ENCODE results near the gene MAGEA9.
"Not testable (repeated sequence)": the region's sequence is repeated elsewhere in the genome, so short reads cannot be mapped to it uniquely, and the experiment has no call there.

The MAGEA9 gene

GRCh38 chrX:149781727-149782126 is at the start of gene MAGEA9:
Gene MAGEA9, plus strand, starts transcription at chrX:149781930. Its CDS starts 4,281 bp downstream, at chrX:149786211.
- not testable (repeated sequence) for H3K27ac Mint-ChIP-seq; H3K9me3 Mint-ChIP-seq; H3K27me3 Mint-ChIP-seq (ENCODE audit: low read depth); H3K36me3 Mint-ChIP-seq (ENCODE audit: low read depth); H3K4me1 Mint-ChIP-seq (ENCODE audit: low read depth); H3K4me3 Mint-ChIP-seq

- H3K4me1 Mint-ChIP-seq (ENCODE audit: low read depth); H3K27ac Mint-ChIP-seq; H3K36me3 Mint-ChIP-seq (ENCODE audit: low read depth); H3K9me3 Mint-ChIP-seq; H3K27me3 Mint-ChIP-seq (ENCODE audit: low read depth); H3K4me3 Mint-ChIP-seq: not testable (repeated sequence)
Observed at GRCh38 chrX:149742269-149742668, 39.5 kb upstream of the MAGEA9 start.

GRCh38 chrX:149746390-149747007 is 35.2 kb upstream of the MAGEA9 start:
- not testable (repeated sequence) for H3K4me3 Mint-ChIP-seq; H3K27me3 Mint-ChIP-seq (ENCODE audit: low read depth); H3K36me3 Mint-ChIP-seq (ENCODE audit: low read depth); H3K4me1 Mint-ChIP-seq (ENCODE audit: low read depth); H3K9me3 Mint-ChIP-seq; H3K27ac Mint-ChIP-seq

GRCh38 chrX:149757206-149758067 is 24.3 kb upstream of the MAGEA9 start:
- Mint-ChIP-seq H3K4me3 (no peak overlapping the region), H3K27me3 (ENCODE audit: low read depth) (peaks cover 5% of the 10 kb centered on the region), H3K9me3 (no peaks in the 10 kb centered on the region), H3K27ac (no peak overlapping the region), H3K36me3 (ENCODE audit: low read depth) (no peaks in the 10 kb centered on the region), H3K4me1 (ENCODE audit: low read depth) (peaks cover 3% of the 10 kb centered on the region)

- Mint-ChIP-seq H3K36me3 (ENCODE audit: low read depth) (no peaks in the 10 kb centered on the region), H3K27me3 (ENCODE audit: low read depth) (no peaks in the 10 kb centered on the region), H3K27ac (no peak overlapping the region), H3K4me1 (ENCODE audit: low read depth) (peaks cover 3% of the 10 kb centered on the region), H3K9me3 (no peaks in the 10 kb centered on the region), H3K4me3 (no peak overlapping the region)
Observed at GRCh38 chrX:149758068-149758714, 23.5 kb upstream of the MAGEA9 start.

GRCh38 chrX:149758715-149759078 is 23.0 kb upstream of the MAGEA9 start:
- not testable (repeated sequence) for H3K4me3 Mint-ChIP-seq; H3K9me3 Mint-ChIP-seq; H3K27ac Mint-ChIP-seq; H3K36me3 Mint-ChIP-seq (ENCODE audit: low read depth); H3K27me3 Mint-ChIP-seq (ENCODE audit: low read depth); H3K4me1 Mint-ChIP-seq (ENCODE audit: low read depth)

- Mint-ChIP-seq H3K27ac (no peak overlapping the region), H3K36me3 (ENCODE audit: low read depth) (no peaks in the 10 kb centered on the region), H3K27me3 (ENCODE audit: low read depth) (peaks cover 1% of the 10 kb centered on the region), H3K9me3 (no peaks in the 10 kb centered on the region), H3K4me3 (no peak overlapping the region), H3K4me1 (ENCODE audit: low read depth) (peaks cover 3% of the 10 kb centered on the region)
Observed at GRCh38 chrX:149759824-149760223, 21.9 kb upstream of the MAGEA9 start.

GRCh38 chrX:149760965-149761364 is 20.8 kb upstream of the MAGEA9 start:
- Mint-ChIP-seq H3K4me3 (no peak overlapping the region), H3K36me3 (ENCODE audit: low read depth) (no peaks in the 10 kb centered on the region), H3K27me3 (ENCODE audit: low read depth) (peaks cover 4% of the 10 kb centered on the region), H3K4me1 (ENCODE audit: low read depth) (peaks cover 3% of the 10 kb centered on the region), H3K27ac (no peak overlapping the region), H3K9me3 (no peaks in the 10 kb centered on the region)

- not testable (repeated sequence) for H3K27ac Mint-ChIP-seq; H3K4me3 Mint-ChIP-seq; H3K36me3 Mint-ChIP-seq (ENCODE audit: low read depth); H3K27me3 Mint-ChIP-seq (ENCODE audit: low read depth); H3K4me1 Mint-ChIP-seq (ENCODE audit: low read depth); H3K9me3 Mint-ChIP-seq
Observed at GRCh38 chrX:149761858-149762674, 19.7 kb upstream of the MAGEA9 start.

GRCh38 chrX:149762696-149763614 is 18.8 kb upstream of the MAGEA9 start:
- no peaks in the 10 kb centered on the region for H3K9me3 Mint-ChIP-seq
- peaks cover 7% of the 10 kb centered on the region for H3K27me3 Mint-ChIP-seq (ENCODE audit: low read depth)
- peaks cover 3% of the 10 kb centered on the region for H3K4me1 Mint-ChIP-seq (ENCODE audit: low read depth)
- no peak overlapping the region for H3K4me3 Mint-ChIP-seq
- no peak overlapping the region for H3K27ac Mint-ChIP-seq
- H3K36me3 Mint-ChIP-seq (ENCODE audit: low read depth), result no peaks in the 10 kb centered on the region

- H3K27me3 Mint-ChIP-seq (ENCODE audit: low read depth); H3K36me3 Mint-ChIP-seq (ENCODE audit: low read depth); H3K9me3 Mint-ChIP-seq; H3K4me1 Mint-ChIP-seq (ENCODE audit: low read depth); H3K27ac Mint-ChIP-seq; H3K4me3 Mint-ChIP-seq: not testable (repeated sequence)
Observed at GRCh38 chrX:149770344-149770743, 11.4 kb upstream of the MAGEA9 start.

- H3K36me3 Mint-ChIP-seq (ENCODE audit: low read depth); H3K27me3 Mint-ChIP-seq (ENCODE audit: low read depth); H3K27ac Mint-ChIP-seq; H3K4me1 Mint-ChIP-seq (ENCODE audit: low read depth); H3K9me3 Mint-ChIP-seq; H3K4me3 Mint-ChIP-seq: not testable (repeated sequence)
Observed at GRCh38 chrX:149773026-149773425, 8.7 kb upstream of the MAGEA9 start.

- not testable (repeated sequence) for H3K4me1 Mint-ChIP-seq (ENCODE audit: low read depth); H3K36me3 Mint-ChIP-seq (ENCODE audit: low read depth); H3K9me3 Mint-ChIP-seq; H3K4me3 Mint-ChIP-seq; H3K27me3 Mint-ChIP-seq (ENCODE audit: low read depth); H3K27ac Mint-ChIP-seq
Observed at GRCh38 chrX:149773768-149774167, 8.0 kb upstream of the MAGEA9 start, which contains the start of gene HSFX1. Gene HSFX1, plus strand, starts transcription at chrX:149774068. Its CDS starts 614 bp downstream, at chrX:149774682.

- not testable (repeated sequence) for H3K27me3 Mint-ChIP-seq (ENCODE audit: low read depth); H3K27ac Mint-ChIP-seq; H3K4me3 Mint-ChIP-seq; H3K36me3 Mint-ChIP-seq (ENCODE audit: low read depth); H3K4me1 Mint-ChIP-seq (ENCODE audit: low read depth); H3K9me3 Mint-ChIP-seq
Observed at GRCh38 chrX:149777999-149778398, 3.7 kb upstream of the MAGEA9 start.
